GM21825 (cell line): ENCODE results near the gene ALPI.
"Not testable (repeated sequence)": the region's sequence is repeated elsewhere in the genome, so short reads cannot be mapped to it uniquely, and the experiment has no call there.

Experiments used
- ATAC-seq: cut with Tn5 transposase; IDR thresholded peaks from one replicate; pipeline ENCODE4 v1.9.1; 2021; ENCODE audit warnings: mild to moderate bottlenecking, moderate library complexity; ENCODE audit not compliant: unreplicated experiment

Gene ALPI

DNA sequence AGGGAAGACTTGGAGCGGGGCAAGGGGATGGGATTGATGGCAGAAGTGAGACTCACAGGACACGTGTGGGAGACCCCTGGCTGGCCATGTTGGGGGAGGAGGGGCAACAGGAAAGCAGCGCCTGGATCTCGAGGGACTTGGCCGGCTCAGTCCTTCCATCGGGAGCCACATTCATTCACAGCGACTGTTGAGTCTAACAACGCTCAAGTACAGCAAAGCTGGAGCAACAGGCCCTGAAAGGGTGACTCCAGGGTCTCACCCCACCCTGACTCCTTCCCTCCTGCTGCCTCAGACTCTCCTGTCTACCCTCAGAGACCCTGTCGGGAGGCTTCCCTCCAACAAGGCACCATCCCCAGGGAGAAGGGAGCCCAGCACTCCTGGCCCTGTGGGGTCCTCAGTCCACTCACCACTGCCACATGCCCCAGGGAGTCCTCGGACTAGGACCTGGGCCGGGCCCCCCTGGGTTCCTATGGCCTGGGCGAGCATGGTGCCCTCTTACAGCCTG, 14.8 kb upstream of the ALPI start:
- no peak for ATAC-seq

DNA sequence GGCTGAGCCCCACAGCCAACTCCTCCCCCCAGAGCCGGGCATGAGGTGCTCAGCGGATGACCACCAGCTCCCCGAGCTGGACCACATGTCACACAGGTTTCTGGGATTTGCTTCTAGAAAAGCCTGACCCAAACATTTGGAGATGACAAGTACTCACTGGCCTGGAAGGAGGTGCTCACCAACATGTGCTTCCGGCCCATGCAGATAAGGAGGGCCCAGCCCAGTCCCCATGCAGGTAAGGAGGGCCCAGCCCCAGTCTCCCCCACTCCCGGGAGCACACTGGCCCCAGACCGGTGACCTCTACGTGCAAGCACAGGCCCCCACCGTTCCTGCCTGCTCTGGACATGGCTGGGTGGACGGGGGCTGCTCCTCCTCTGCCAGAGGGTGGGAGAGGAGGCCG, 14.0 kb upstream of the ALPI start:
- not testable (repeated sequence) for ATAC-seq

- ATAC-seq = not testable (repeated sequence)
These were observed 13.5 kb upstream of the ALPI start for GRCh38 chr2:232442431-232442830.

DNA sequence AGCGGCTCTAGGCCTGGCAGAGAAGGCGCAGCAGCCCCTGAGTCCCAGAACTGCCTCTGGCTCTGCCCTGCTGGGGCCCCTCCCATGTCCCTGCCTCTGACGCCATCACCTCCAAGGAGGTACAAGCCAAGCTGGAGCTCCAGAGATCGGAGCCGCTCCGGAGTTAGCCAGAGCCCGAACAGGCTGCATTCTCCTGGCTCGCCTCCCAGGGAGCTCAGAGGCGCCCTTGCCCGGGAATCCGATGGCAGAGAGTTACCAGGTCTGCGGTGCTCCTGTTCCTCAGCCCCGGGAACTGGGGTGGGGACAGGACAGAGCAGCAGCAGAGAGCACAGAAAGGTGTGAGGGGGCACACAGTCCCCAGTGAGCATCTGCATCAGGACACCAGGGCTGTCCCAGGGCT, 12.9 kb upstream of the ALPI start:
- ATAC-seq = not testable (repeated sequence)

DNA sequence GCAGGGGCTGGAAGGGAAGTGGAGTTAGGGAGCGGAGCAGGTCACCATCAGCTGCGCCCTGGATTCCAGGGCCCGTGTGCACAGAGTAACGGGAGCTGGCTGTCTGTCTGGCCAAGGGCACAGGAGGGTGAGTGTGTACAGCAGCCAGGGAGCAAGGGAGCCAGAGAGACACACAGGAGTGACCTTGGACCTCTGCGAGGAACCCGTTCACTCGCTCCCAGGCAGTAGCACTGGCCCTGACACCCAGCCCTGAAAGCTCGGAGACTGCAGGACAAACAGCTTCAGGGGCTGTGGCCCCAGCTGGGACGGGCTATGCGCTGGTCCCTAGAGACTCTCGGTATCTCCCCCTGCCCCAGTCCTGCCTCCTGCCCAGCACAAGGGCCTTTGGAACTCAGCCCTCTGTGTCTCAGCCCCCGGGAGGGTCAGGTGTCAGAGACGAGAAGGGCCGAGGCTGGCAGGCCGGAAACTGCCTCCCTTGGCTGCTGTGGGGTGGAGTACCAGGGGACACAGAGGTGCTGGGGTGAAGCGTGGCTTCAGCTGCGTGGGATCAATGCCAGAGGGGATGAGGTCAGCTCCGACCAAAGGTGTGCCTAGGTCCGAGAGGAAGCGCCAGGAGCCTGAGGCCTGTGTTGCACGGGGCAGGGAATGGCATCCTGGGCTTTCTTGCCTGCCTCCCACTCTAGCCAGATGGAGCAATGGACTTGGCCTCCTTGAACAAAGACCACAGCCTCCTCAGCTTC, 12.1 kb upstream of the ALPI start:
- not testable (repeated sequence) for ATAC-seq

- no peak for ATAC-seq
These were observed 11.4 kb upstream of the ALPI start for GRCh38 chr2:232444409-232445148.

DNA sequence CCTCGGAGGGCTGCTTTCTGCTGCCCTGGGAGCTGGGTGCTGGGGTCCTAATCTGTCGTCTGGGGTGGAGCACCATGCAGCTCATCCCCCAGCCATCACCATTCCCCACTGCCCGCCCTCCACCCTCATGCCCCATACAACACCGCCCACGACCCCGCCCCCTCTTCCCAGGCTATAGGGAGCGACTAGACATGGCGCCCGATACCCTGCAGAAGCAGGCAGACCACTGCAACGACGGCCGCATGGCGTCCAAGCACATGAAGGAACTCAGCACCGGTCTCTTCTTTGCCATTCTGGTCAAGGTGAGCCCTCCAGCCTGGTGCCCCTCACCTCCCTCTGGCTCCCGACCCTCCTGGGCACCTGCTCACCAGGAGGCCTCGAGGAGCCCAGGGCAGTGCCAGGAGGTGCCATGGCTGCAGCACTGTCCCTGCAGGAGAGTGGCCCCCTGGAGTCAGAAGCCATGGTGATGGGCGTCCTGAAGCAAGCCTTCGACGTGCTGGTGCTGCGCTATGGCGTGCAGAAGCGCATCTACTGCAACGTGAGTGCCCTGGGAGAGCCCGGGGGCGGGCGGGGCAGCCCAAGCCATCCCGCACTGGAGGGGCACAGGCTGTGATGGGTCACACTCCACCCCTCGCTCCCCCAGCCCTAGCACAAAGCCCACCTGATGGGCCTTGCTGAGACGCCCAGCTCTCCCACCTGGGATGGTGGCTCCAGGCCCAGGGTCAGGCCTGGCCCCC, 10.6 kb upstream of the ALPI start:
- not testable (repeated sequence) for ATAC-seq

DNA sequence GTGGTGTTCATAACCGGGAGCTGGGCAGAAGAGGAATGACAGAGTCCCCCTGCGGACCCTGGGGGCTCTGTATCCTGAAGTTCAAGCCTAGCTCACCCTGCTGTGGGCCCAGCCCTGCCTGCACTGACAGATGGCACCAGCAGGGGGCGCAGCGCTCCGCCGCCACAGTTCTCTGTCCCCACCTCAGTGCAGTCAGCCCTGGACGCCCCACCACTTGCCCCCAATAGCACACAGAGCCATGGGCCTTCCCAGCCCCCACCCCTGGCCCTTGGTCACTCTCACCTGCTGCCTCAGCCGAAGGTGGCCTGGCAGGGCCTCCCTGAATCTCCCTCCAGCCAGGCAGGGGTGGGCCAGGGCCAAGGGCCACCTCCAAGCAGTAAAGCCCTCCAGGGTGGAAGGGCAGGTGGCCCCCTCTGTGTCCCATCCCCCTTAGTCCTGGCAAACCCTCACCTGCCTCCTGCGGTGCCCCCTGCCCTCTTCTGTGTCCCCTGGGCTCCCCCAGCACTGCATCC, 9.6 kb upstream of the ALPI start:
- ATAC-seq = not testable (repeated sequence)

DNA sequence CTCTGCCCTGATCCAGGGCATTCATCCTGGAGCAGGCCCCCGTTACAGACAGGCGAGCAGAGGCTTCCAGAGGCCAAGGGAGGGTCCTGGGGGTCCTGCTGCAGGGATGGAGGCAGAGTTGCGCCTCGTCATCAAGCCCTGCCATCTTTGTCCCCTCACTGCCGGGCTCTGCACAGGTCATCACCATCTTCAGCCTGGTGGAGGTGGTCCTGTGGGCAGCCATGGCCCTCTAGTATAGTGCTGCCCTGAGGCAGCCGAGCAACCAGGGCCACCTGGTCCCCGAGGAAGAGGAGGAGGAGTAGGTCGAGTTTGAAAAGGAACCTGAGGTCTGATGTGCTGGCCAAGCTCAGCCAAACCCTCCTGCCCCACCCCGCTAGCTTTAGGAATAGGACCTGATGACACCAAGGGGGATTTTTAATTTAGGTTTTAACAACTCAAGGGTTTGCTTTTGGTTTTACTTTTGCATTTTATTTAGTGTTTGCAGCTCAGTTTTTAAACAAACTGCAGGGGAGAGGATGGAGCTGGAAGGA, 8.8 kb upstream of the ALPI start:
- no peak for ATAC-seq

DNA sequence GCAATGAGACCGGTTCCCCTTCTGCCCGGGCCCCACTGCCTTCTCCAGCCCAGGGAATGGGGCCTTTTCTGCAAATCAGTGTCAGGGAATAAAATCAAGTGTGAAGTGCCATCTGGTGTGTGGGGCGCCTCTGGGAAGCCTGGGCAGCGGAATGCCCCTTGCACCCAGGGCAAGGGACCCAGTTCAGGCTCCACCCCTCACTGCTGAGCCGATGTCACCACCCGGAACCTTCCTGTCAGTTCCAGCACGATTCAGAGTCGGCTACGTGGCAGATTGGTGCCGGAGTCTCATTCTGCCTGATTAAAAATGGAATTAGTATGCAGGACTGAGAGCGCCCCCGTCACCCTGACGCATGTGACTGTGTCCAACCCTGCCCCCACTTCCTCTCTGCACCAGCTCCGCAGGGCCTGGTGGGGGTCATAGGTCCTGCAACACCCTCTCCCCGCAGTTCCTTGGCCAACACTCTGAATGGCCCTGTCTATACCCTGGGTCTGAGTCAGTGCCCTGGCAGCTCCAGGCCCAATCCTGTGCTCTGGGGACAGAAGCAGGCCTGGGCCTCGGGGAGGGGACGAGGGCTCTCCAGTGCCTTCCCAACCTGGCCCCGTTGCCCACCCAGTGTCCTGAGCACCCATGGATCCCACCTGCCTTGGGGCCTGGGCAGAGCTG, 8.2 kb upstream of the ALPI start:
- no peak for ATAC-seq

GRCh38 chr2:232448304-232448690, 7.7 kb upstream of the ALPI start:
- ATAC-seq = no peak

- ATAC-seq = no peak
These were observed 6.0 kb upstream of the ALPI start for GRCh38 chr2:232449964-232450363.

GRCh38 chr2:232451645-232452044, 4.3 kb upstream of the ALPI start:
- not testable (repeated sequence) for ATAC-seq

DNA sequence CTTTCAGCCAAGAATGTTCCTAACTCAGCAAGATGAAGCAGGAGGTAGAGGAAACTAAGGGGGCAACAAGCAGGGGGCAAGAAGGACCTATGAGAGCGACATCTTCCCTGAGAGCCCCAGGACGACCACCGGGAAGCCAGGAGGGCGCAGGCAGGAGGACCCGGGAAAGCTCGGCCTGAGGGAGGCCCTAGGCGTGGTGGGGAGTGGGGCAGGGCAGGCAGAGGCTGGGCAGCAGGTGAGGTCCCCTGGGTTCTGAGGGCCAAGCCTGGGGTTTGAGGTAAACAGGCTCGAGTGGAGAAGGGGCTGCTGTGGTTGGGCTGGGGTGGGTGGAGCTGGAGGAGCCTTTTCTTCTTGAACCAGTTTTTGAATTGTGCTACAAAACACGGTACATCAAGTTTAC, 1.3 kb upstream of the ALPI start:
- ATAC-seq = no peak

DNA sequence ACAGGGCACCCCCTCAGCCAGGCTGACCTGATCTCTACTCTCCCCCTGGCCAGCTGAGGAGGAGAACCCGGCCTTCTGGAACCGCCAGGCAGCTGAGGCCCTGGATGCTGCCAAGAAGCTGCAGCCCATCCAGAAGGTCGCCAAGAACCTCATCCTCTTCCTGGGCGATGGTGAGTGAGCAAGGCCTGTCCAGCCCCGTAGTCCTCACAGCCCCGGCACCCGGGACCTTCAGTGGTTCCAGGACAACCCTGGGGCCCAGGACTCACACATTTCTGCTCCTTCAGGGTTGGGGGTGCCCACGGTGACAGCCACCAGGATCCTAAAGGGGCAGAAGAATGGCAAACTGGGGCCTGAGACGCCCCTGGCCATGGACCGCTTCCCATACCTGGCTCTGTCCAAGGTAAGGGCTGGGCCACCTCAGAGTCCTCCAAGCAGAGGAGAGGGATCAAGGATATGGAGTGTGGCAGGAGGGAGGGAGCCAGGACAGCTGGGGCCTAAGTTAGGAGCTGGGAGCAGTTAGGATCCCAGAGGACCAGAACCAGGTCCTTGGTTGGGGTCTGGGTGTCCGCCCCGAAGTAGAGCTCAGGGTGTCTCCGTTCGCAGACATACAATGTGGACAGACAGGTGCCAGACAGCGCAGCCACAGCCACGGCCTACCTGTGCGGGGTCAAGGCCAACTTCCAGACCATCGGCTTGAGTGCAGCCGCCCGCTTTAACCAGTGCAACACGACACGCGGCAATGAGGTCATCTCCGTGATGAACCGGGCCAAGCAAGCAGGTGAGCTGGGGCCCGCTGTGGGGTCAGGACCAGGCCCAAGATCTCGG, 555 bp downstream of the ALPI start:
- ATAC-seq = no peak

DNA sequence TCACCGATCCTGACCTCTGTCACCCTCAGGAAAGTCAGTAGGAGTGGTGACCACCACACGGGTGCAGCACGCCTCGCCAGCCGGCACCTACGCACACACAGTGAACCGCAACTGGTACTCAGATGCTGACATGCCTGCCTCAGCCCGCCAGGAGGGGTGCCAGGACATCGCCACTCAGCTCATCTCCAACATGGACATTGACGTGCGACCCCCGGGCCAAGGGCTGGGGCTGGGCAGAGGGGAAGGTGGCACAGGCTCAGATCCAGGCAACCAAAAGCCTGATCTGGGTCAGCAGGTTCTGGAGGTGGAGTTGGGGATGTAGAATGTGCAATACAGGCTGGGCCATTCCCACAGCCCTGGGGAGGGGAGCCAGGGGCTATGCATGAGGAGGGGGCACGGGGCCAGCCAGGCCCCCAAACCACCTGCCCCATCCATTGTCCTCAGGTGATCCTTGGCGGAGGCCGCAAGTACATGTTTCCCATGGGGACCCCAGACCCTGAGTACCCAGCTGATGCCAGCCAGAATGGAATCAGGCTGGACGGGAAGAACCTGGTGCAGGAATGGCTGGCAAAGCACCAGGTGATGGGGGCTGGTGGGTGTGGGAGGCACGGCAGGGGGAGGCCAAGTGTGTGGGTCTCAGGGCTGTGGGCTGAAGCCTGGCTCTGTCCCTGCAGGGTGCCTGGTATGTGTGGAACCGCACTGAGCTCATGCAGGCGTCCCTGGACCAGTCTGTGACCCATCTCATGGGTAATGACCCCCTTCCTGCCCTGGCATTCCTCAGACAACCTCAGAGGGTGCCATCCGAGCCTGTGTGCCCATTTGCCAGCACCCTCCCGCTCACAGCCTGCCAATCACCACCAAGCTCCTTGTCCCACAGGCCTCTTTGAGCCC, 1.4 kb downstream of the ALPI start:
- no peak for ATAC-seq

DNA sequence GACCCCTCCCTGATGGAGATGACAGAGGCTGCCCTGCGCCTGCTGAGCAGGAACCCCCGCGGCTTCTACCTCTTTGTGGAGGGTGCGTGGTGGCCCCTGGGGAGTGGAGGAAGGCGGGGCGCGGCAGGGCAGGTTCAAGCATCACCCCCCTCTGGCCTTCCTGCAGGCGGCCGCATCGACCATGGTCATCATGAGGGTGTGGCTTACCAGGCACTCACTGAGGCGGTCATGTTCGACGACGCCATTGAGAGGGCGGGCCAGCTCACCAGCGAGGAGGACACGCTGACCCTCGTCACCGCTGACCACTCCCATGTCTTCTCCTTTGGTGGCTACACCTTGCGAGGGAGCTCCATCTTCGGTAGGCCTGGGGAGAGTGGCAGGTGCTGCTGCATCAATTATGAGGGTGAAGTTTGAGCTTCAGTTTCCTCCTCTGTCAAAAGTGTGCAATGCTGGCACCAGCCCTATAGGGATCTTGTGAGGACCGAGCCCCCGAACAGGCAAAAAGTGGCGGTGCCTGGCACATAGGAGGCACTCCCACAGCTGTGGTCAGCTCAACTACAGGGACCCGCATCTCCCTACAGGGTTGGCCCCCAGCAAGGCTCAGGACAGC, 2.2 kb downstream of the ALPI start:
- no peak for ATAC-seq
